ENCODE measurements around the gene SNRNP27.

SNRNP27 gene

DNA sequence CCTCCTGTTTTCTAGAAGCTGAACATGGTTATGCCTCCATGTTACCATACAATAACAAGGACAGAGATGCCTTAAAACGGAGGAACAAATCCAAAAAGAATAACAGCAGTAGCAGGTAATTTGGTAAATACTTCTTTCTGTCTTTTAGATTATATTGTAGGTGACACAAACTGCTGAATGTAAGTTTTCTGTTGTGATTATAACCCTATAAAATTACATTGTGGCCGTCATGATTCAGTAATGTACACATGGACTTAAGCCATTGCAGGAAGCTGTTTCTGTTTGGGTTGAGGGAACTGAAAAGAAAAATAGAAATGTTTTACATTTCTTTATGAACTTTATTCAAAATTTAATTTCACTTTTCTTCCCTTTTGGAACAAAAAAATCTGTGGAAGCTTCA, 22.4 kb downstream of the SNRNP27 start:
- DNase-seq = no peak

GRCh38 chr2:69917852-69918251, 24.1 kb downstream of the SNRNP27 start:
- no peak for DNase-seq

DNA sequence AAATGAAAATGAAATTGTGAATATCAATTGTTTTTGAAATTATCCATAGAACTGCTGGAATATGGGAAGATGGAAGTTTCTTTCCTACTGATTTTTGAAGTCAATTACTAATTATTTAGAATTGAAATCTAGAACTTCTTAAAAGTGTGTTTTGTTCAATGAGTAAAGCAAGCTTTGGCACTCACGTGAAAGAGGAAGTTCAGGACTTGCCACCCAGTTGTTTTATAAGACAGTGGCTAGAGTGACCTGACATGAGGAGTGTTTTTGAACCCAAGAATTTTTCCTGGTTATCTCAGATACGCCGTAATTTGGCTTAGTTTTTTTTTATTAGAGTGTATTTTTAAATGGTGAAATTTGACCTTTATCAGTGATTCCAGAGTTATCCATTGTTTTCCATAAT, 24.6 kb downstream of the SNRNP27 start:
- DNase-seq = no peak

- no peak for DNase-seq
Observed at GRCh38 chr2:69923116-69923515, 29.4 kb downstream of the SNRNP27 start.

DNA sequence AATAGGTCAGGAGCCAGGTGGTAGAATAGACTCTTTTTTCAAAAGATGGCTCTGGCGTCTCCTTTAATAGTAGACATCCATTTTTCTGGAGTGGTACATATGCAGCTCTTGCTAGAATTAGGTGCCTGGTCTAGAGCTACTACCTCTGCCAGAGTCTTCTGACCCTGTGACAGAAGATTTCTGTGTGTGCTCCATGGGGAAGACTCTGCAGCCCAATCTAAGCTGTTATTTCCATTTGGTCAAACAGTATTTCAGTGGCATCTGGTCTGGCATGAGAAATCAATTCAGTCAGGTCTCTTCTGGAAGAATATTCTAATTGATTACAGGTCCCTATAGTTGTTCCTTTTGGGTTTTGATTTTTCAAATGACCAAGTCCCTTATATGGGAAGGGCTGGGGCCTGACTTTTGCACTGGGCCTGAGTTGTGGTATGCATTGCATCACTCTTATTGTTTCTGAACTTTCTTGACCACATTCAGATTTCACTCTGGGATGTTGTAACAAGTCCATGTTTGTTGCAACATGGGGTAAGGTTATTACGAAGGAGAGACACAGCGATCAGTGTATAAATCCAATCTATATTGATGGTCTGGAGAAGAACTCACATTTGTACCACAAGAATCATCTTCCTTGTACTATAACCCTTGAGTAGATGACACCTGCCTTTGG, 33.2 kb downstream of the SNRNP27 start:
- DNase-seq = no peak

GRCh38 chr2:69931832-69932595, 38.3 kb downstream of the SNRNP27 start:
- peak; percentile 53 for DNase-seq

GRCh38 chr2:69932596-69932922, 38.8 kb downstream of the SNRNP27 start:
- DNase-seq = no peak

DNA sequence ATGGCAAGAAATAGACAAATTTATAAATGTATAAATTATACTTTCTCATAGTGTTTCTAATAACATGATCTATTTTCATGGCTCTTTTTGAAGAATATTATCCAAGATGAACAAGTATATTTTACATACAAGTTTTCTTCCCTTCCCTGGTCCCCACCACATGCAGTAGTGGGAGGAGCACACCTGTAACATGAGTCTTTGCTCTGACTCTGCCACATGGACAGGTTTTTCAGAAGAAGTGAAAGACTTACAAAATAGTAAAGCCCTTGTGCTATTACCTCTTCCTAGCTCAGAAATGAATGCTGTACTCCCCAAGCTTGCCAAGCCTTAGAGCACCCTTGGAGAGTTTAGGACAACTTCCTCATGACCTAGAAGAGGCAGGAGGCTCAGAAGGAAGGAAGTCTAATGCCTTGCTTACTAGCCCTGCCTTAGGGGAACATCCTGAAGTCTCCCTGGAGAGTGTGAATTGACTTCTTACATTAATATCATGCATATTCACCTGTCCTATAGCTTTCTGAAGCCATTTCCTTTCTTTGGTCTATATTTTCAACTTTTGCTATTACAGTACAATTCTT, 39.6 kb downstream of the SNRNP27 start:
- no peak for DNase-seq

DNA sequence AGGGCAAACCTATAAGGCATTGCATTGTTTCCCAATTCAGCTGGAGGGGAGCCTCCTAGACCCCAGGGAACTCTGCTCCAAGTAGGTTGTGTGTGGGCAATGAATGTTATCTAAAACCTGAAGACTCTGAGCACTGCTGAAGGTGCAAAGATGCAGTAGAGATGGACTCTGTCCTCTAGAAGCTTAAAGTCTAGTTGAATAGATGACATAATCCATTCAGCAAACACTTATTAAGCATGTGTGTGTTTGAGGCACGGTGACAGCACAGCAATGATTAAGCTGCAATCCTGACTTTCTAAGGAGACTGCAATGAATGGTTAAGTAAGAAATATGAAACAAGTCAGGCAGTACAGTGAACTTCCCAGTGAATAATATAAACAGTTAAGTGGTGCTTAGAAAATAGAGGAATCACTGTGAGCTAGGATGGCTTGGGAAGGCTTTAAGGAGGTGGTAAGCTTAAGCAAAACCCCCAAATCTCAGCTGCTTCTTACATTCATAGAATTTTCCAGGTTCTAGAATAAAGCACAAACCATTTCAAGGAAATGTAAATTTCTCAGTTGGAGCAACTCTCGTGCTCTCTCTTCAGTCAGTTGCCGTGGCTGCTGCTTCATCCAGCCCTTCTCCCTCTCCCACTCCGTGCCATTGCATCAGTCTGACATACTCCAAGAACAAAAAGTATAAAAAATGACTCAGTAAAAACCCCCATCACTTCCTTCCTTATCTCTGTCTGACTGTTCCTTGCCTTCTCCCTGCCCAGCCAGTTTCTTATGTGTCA, 40.3 kb downstream of the SNRNP27 start:
- peak; percentile 49 for DNase-seq

DNA sequence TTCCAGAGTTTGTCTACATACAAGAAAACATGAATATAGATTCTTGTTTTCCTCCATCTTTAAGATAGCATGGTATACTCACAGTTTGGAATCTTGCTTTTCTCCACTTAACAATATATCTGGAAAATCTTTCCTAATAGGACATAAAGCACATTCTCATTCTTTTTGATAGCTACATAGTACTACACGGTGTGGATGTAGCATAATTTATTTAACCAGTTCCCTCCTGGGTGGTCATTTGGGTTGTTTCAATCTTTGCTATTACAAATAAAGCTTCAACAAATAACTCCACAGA, 40.8 kb downstream of the SNRNP27 start:
- DNase-seq = no peak

DNA sequence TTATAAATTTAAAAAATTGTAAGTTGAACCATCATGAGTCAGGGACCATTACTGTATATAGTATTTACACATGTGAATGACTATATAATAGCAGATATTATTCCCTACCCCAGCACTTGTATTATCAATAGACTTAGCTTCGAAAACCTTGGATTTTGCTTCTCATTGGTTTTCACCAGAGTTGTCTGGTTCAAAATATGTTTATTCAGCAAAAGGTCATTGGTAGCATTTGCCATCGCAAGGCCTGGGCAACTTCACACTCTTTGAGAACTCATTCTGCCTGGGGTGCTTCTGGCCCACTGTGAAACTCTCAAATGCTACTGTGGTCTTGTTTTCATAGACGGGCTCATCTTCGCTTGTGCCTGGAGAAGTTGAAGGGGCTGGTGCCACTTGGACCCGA, 41.3 kb downstream of the SNRNP27 start:
- DNase-seq = no peak

- DNase-seq = peak; percentile 40
Observed at GRCh38 chr2:69936906-69937305, 43.1 kb downstream of the SNRNP27 start.

- peak; percentile 39 for DNase-seq
Observed at GRCh38 chr2:69937968-69938367, 44.2 kb downstream of the SNRNP27 start.

DNA sequence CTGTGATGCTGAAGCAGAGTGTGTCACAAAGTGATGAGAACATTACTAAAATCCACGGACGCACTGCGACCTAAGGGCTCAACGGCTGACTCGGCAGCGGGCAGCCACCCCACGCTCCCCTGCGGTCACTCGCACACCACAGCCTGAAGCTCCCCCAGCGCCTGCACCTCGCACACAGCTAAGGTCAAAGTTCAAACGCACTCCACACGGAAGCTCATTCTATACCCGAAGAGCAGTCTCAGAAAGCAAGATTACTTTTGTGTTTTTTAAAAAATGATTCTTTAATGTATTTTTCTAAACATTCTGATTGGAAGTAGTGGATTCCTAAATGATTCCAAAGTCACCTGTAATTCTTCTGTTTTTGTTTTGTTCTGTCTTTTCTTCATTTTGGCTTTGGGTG, 46.0 kb downstream of the SNRNP27 start:
- no peak for DNase-seq

GRCh38 chr2:69940691-69941090, 46.9 kb downstream of the SNRNP27 start:
- DNase-seq = no peak

- no peak for DNase-seq
Observed at GRCh38 chr2:69943000-69943842, 49.5 kb downstream of the SNRNP27 start.

GRCh38 chr2:69943843-69944525, 50.2 kb downstream of the SNRNP27 start:
- no peak for DNase-seq

DNA sequence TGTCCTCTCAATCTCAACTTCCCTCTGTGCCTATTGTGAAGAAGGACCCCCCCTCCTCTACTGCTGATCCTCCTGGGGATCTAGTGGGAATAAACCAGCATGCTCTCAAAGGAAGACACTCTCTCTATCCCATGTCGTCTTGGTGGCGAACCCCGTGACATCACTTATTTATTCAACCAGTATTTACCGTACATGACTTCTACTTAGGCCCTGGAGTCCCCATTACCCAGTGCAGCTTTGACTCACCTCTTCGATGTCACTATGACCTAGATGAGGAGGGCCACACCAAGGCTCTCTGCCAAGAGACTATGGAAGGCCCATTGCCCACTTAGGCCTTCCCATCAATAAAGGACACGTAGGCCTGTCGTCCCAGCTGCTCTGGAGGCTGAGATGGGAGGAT, 51.0 kb downstream of the SNRNP27 start:
- peak; percentile 44 for DNase-seq

DNA sequence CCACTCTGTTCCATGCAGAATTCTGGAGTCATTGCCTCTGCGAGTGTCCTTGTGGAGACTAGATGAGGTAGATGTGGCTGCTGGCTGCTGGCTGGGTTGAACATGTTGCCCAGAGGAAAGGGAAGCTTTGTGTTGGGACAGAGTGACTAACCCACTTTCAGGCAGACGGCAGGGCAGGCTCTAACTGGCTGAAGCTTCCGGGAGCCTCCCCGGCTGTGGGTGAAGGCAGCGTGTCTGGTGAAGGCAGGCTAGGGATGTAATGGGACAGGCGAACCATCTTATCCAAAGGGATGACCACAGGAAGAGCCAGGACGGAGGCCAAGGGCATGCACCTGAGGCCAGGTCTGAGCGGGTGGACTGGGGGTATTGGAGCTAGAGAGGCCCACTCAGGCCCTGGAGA, 51.7 kb downstream of the SNRNP27 start:
- DNase-seq = peak; percentile 49

DNA sequence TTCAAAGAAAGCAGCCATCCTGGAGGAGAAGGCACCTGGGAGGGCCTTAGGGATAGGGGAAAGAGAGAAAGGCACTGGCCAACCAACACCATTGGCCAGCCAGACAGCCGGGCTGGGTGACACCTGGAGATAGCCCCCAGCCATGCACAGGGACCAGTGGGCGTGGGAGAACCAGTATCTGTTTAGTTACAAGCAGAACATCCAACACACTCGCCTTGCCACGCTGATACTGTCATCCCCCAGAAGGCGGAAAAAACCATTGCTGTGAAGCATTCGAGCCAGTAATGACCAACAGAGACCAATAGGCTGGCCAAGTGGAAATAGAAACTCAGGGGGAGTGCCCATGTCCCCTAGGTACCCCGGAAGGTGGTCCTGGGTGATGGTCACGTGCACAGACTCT, 52.2 kb downstream of the SNRNP27 start:
- peak; percentile 45 for DNase-seq

- peak; percentile 67 for DNase-seq
Observed at GRCh38 chr2:69946351-69947324, 52.9 kb downstream of the SNRNP27 start.
